IMR-90 (cell line): ENCODE data around the gene MCAM. TPM values are rescaled to one million over a fixed set of nuclear protein-coding genes. Genes with fewer than 3 reads are reported as not detected.

ENCODE experiments used
- ATAC-seq: fragments of 200-7000 bp; cut with Tn5 transposase; 2 replicates; pipeline ENCODE4 v1.9.1; 2020; ENCODE audit warnings: low read depth, mild to moderate bottlenecking, moderate library complexity
- BruUV-seq: library from RNA; stranded (reverse); fragments of 400-500 nt; replicated peaks from 2 replicates; lab custom pipeline; 2021; lab: Mats Ljungman, UMichigan
- CTCF ChIA-PET: fragments of 300-600 bp; formaldehyde crosslinking; extraction: SDS; loops from one replicate; lab custom pipeline; 2021; ENCODE audit warnings: antibody characterized with exemption; lab: Yijun Ruan, JAX
- POLR2A ChIA-PET: fragments of 300-600 bp; sonication (Branson Sonifier 250); formaldehyde crosslinking; loops from one replicate; lab custom pipeline; 2022; ENCODE audit warnings: antibody characterized with exemption; ENCODE audit not compliant: unreplicated experiment; lab: Charles Lee
- DNase-seq: peaks from one replicate; pipeline ENCODE4 v3.0.0; 2013
- H2AFZ ChIP-seq: replicated peaks from 2 replicates; pipeline ENCODE3; 2013; ENCODE audit warnings: low read length, mild to moderate bottlenecking; ENCODE audit not compliant: poor library complexity
- H2AK5ac ChIP-seq: 2 replicates; pipeline ENCODE4 v1.6.1; 2013; ENCODE audit warnings: low read depth, low read length, inconsistent platforms
- H2AK9ac ChIP-seq: replicated peaks from 2 replicates; pipeline ENCODE3; 2013; ENCODE audit warnings: mild to moderate bottlenecking, low read depth, low read length, moderate library complexity; ENCODE audit not compliant: poor library complexity
- H2BK120ac ChIP-seq: 2 replicates; pipeline ENCODE4 v1.6.1; 2013; ENCODE audit warnings: low read depth, low read length, inconsistent platforms
- H2BK15ac ChIP-seq: 3 replicates; pipeline ENCODE4 v1.6.1; 2013; ENCODE audit warnings: low read depth, low read length, inconsistent platforms
- H2BK20ac ChIP-seq: 2 replicates; pipeline ENCODE4 v1.6.1; 2013; ENCODE audit warnings: low read depth, mild to moderate bottlenecking, inconsistent platforms, low read length, moderate library complexity
- H2BK5ac ChIP-seq: 2 replicates; pipeline ENCODE4 v1.6.1; 2013; ENCODE audit warnings: mild to moderate bottlenecking, low read depth, low read length, inconsistent platforms; ENCODE audit not compliant: poor library complexity, severe bottlenecking
- H3K14ac ChIP-seq: replicated peaks from 2 replicates; pipeline ENCODE4 v1.6.1; 2013; ENCODE audit warnings: low read depth, low read length, inconsistent platforms
- H3K18ac ChIP-seq: 2 replicates; pipeline ENCODE4 v1.6.1; 2013; ENCODE audit warnings: low read depth, low read length, control low read depth
- H3K23ac ChIP-seq: 2 replicates; pipeline ENCODE4 v1.6.1; 2013; ENCODE audit warnings: low read depth, low read length, inconsistent platforms
- H3K27ac ChIP-seq: 2 replicates; pipeline ENCODE4 v1.5.1; 2013; ENCODE audit warnings: mild to moderate bottlenecking, control low read depth, low read length; ENCODE audit not compliant: insufficient read depth
- H3K27me3 ChIP-seq: 2 replicates; pipeline ENCODE4 v1.6.1; 2013; ENCODE audit warnings: low read length; ENCODE audit not compliant: control insufficient read depth, insufficient read depth
- H3K36me3 ChIP-seq: 2 replicates; pipeline ENCODE4 v1.6.1; 2013; ENCODE audit warnings: low read length, mixed read lengths; ENCODE audit not compliant: control insufficient read depth, insufficient read depth
- H3K4ac ChIP-seq: 2 replicates; pipeline ENCODE4 v1.6.1; 2013; ENCODE audit warnings: low read depth, low read length, inconsistent platforms
- H3K4me1 ChIP-seq: 2 replicates; pipeline ENCODE4 v1.6.1; 2013; ENCODE audit warnings: low read length, mixed read lengths; ENCODE audit not compliant: control insufficient read depth, insufficient read depth
- H3K4me2 ChIP-seq: 2 replicates; pipeline ENCODE4 v1.6.1; 2013; ENCODE audit warnings: low read depth, mild to moderate bottlenecking, control low read depth, low read length, moderate library complexity
- H3K4me3 ChIP-seq: 2 replicates; pipeline ENCODE4 v1.5.1; 2013; ENCODE audit warnings: low read depth, mild to moderate bottlenecking, control low read depth, low read length, moderate library complexity; ENCODE audit not compliant: insufficient read depth
- H3K56ac ChIP-seq: 2 replicates; pipeline ENCODE4 v1.6.1; 2013; ENCODE audit warnings: low read length, inconsistent platforms; ENCODE audit not compliant: insufficient read depth; ENCODE audit errors: extremely low read depth
- H3K79me1 ChIP-seq, 2 experiments: 2 replicates each; pipeline ENCODE4 v1.6.1; 2013; ENCODE audit warnings: low read length in 2 of 2, inconsistent platforms in 1 of 2, low read depth in 1 of 2
- H3K9ac ChIP-seq: 2 replicates; pipeline ENCODE4 v1.6.1; 2013; ENCODE audit warnings: low read depth, low read length, control low read depth
- H3K9me1 ChIP-seq: 2 replicates; pipeline ENCODE4 v1.6.1; 2013; ENCODE audit warnings: low read length, inconsistent platforms; ENCODE audit not compliant: insufficient read depth
- H3K9me3 ChIP-seq: 2 replicates; pipeline ENCODE4 v1.6.1; 2013; ENCODE audit warnings: low read length; ENCODE audit not compliant: control insufficient read depth, insufficient read depth
- H4K20me1 ChIP-seq: 2 replicates; pipeline ENCODE4 v1.6.1; 2013; ENCODE audit warnings: low read length, inconsistent platforms; ENCODE audit not compliant: insufficient read depth
- H4K5ac ChIP-seq: 2 replicates; pipeline ENCODE4 v1.6.1; 2013; ENCODE audit warnings: mild to moderate bottlenecking, low read depth, low read length, control low read depth
- H4K8ac ChIP-seq, 2 experiments: 2 replicates each; pipeline ENCODE4 v1.6.1; 2013; ENCODE audit warnings: low read depth in 2 of 2, low read length in 2 of 2, control low read depth in 1 of 2, inconsistent platforms in 1 of 2
- H4K91ac ChIP-seq: 2 replicates; pipeline ENCODE4 v1.6.1; 2013; ENCODE audit warnings: low read depth, low read length, inconsistent platforms; ENCODE audit not compliant: insufficient read depth
- BHLHE40 ChIP-seq: fragments of 150-350 bp; IDR thresholded peaks from 2 replicates; pipeline ENCODE4 v1.6.1; 2016; ENCODE audit warnings: mild to moderate bottlenecking, low read depth, low read length
- MAZ ChIP-seq: IDR thresholded peaks from 2 replicates; pipeline ENCODE4 v1.6.1; 2012; ENCODE audit warnings: low read depth, mild to moderate bottlenecking, low read length, improper control_type of control experiment, moderate library complexity, borderline replicate concordance
- WGBS, 2 experiments: methylation state at CpG; one replicate each; pipeline versions ENCODE4 v1.1.5 to v1.1.7; 2013; ENCODE audit warnings: missing lambda C conversion rate in 2 of 2; ENCODE audit not compliant: insufficient read length in 1 of 2; ENCODE audit errors: extremely low coverage in 2 of 2; 5-methylcytosine and 5-hydroxymethylcytosine counted together
- dilution Hi-C: fragments of 300-500 bp; cut with HindIII; formaldehyde crosslinking; loops from one replicate; pipeline ENCODE4 v1.14.3; 2018; ENCODE audit warnings: low sequenced_read_pairs; ENCODE audit not compliant: unreplicated experiment
- in situ Hi-C: fragments of 300-500 bp; cut with MboI; formaldehyde crosslinking; loops from 3 replicates; pipeline ENCODE4 v1.14.3; 2019; ENCODE audit warnings: low sequenced_read_pairs, inconsistent platforms, mixed read lengths
- intact Hi-C: fragments of 100-400 bp; cut with micrococcal nuclease; formaldehyde crosslinking; loops from 2 replicates; pipeline ENCODE4 v1.10.0; 2022
- polyA plus RNA-seq, 3 experiments: library from polyadenylated mRNA; depleted of rRNA; stranded (reverse); fragments of >200 nt; gene quantifications; 2 replicates each; pipeline ENCODE4 v1.2.3, GENCODE V29; 2012; ENCODE audit warnings: low replicate concordance in 1 of 3
- total RNA-seq: library from RNA; depleted of rRNA; stranded (reverse); fragments of >200 nt; gene quantifications from 2 replicates; pipeline ENCODE4 v1.2.3, GENCODE V29; 2012

Gene MCAM
- total and polyA plus RNA-seq, 2 of the 4 experiments (the other 2 are of a cell fraction) = 95.1 to 131 TPM

GRCh38 chr11:119363851-119364590 is 47.1 kb upstream of the MCAM start:
- peaks cover 37% of the 10 kb centered on the region for H3K9me1 ChIP-seq
- intact Hi-C loops (loop anchor here (10.0 kb wide), 1 partner anchor 361 kb away; the partner anchor contains the start of gene NECTIN1), in situ Hi-C loops (loop anchor here (25.0 kb wide), 1 partner anchor 748 kb away; no protein-coding TSS in a partner anchor), dilution Hi-C loops (no loop called here)
- H3K9me3 ChIP-seq = no peaks in the 10 kb centered on the region
- no peak overlapping the region for H3K9ac ChIP-seq
- CTCF ChIA-PET = interaction anchor here (0.7 to 1.7 kb wide), 5 partner anchors 8 to 111 kb away, joined by 3 to 11 read pairs (median 3); partner anchors contain the start of gene C1QTNF5
- TF ChIP-seq BHLHE40 (no peak), MAZ (peak; percentile 53; the same call in 1 of the 2 replicates)
- ATAC-seq (peak; percentile 76), DNase-seq (no peak)
- H3K4me2 ChIP-seq = peak overlapping the region; percentile 20
- no peak overlapping the region for H4K5ac ChIP-seq
- peaks cover 0 to 9% of the 10 kb centered on the region in 2 experiments; a peak in 1 of 4 replicates for H3K79me1 ChIP-seq
- H3K4me3 ChIP-seq = peak overlapping the region; percentile 38
- H2AFZ ChIP-seq = peak overlapping the region; percentile 87
- peak overlapping the region; percentile 12; the same call in 1 of the 2 replicates for H4K91ac ChIP-seq
- POLR2A ChIA-PET = interaction anchor here (0.6 kb wide), 1 partner anchor 244 kb away, joined by 3 read pairs; no protein-coding TSS in a partner anchor
- no peak overlapping the region for H2BK5ac ChIP-seq
- peaks cover 12% of the 10 kb centered on the region for H4K20me1 ChIP-seq
- no peak overlapping the region for H3K23ac ChIP-seq
- no peaks in the 10 kb centered on the region for H3K36me3 ChIP-seq
- H3K4me1 ChIP-seq = peaks cover 34% of the 10 kb centered on the region
- no peak overlapping the region for H3K56ac ChIP-seq
- H2AK9ac ChIP-seq = peak overlapping the region; percentile 86
- H2BK15ac ChIP-seq = peak overlapping the region; percentile 80; the same call in 1 of the 3 replicates
- H4K8ac ChIP-seq = peak overlapping the region in 1 of 2 experiments; percentile 74; a peak in 1 of 4 replicates
- H3K27me3 ChIP-seq = no peaks in the 10 kb centered on the region
- H3K4ac ChIP-seq = peak overlapping the region; percentile 40
- 0 out of 2 replicates have a peak overlapping the region, but pooled peaks have one; percentile 29 for H2BK20ac ChIP-seq
- H2AK5ac ChIP-seq = peak overlapping the region; percentile 51; the same call in 1 of the 2 replicates
- no peak overlapping the region for H3K27ac ChIP-seq
- BruUV-seq = no TSS peak
- 4% methylated on average over 8 of the region's 88 CpGs; no CpG with 5 or more reads in 1 of the 2 experiments for WGBS, 2 experiments
- peak overlapping the region; percentile 68 for H3K14ac ChIP-seq
- no peak overlapping the region for H3K18ac ChIP-seq
- H2BK120ac ChIP-seq = peak overlapping the region; percentile 8; the same call in 1 of the 2 replicates
